Measurements from ENCODE around the gene SMC1B.
"Not testable (repeated sequence)": the region's sequence is repeated elsewhere in the genome, so short reads cannot be mapped to it uniquely, and the experiment has no call there.

The SMC1B gene

DNA sequence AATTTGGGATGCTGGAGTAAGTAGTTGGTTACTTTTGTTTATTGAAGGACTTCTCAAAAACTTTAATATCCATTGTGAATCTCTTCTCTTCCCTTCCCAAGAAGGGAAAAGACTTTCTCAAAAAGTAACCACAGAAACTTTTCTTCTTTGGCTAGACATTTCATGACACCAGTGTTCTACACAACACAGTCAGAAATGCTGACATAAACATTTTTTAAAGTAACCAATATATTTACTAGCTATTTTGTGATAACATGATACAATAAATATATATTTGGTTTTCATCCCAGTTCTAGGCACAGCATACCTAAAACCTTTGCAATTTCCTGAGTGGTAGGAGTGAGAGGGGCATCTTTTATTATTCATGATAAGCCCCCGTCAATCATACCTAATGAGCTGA is 55.9 kb downstream of the SMC1B start:
- Mint-ChIP-seq H3K4me1 (peaks cover 5% of the 10 kb centered on the region), H3K27ac (no peak overlapping the region), H3K27me3 (no peaks in the 10 kb centered on the region), H3K4me3 (no peak overlapping the region), H3K9me3 (no peaks in the 10 kb centered on the region)
- no peak for DNase-seq
- ATAC-seq = no peak

DNA sequence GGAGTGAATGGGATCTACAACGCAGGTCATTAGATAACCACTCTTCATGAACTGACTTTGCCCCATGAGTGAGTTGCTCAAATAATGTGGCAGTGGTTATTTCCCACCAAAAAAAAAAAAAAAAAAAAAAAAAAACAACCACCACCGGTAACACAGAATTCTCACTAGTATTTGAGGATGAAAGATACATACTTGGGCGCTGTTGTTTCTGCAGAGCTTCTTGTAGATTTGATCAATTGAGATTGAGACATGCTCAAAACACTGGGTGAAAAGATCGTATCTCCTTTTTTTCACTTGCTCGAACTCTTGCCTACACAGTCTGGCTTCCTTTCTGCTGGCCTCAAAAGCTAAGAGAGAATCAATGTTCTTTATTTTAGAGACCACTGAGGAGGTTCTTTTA is 59.6 kb downstream of the SMC1B start:
- H3K27ac Mint-ChIP-seq = no peak overlapping the region
- H3K27me3 Mint-ChIP-seq = no peaks in the 10 kb centered on the region
- no peak overlapping the region for H3K4me3 Mint-ChIP-seq
- no peaks in the 10 kb centered on the region for H3K9me3 Mint-ChIP-seq
- DNase-seq (no peak), ATAC-seq (no peak)
- peaks cover 5% of the 10 kb centered on the region for H3K4me1 Mint-ChIP-seq

- not testable (repeated sequence) for H3K4me3 Mint-ChIP-seq, DNase-seq, ATAC-seq, H3K27me3 Mint-ChIP-seq, H3K27ac Mint-ChIP-seq, H3K4me1 Mint-ChIP-seq, H3K9me3 Mint-ChIP-seq
These were observed 60.6 kb downstream of the SMC1B start for GRCh38 chr22:45352757-45353156.

GRCh38 chr22:45351956-45352355 is 61.4 kb downstream of the SMC1B start:
- Mint-ChIP-seq H3K4me1 (peaks cover 2% of the 10 kb centered on the region), H3K27ac (no peak overlapping the region), H3K4me3 (no peak overlapping the region), H3K9me3 (no peaks in the 10 kb centered on the region), H3K27me3 (no peaks in the 10 kb centered on the region)
- no peak for ATAC-seq
- no peak for DNase-seq

DNA sequence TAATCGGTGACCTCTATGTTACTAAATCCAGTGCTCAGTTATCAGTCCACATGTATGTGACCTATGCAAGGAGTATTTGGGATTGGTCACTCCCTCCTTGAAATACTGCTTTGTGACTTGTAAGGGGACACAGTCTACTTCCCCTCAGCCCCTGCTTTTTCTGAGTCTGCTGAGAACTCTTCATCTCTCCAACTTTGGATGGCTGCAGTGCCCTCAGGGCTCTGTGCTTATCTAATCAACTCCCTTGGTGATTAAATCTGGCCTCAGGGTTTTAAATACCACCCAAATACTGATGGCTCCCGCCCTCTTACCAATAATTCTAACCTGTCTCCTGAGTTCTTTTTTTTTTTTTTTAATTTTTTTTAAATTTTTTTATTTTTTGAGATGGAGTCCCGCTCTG is 63.5 kb downstream of the SMC1B start:
- Mint-ChIP-seq H3K27me3 (no peaks in the 10 kb centered on the region), H3K4me3 (no peak overlapping the region), H3K9me3 (no peaks in the 10 kb centered on the region), H3K4me1 (no peaks in the 10 kb centered on the region), H3K27ac (no peak overlapping the region)
- no peak for ATAC-seq
- no peak for DNase-seq

GRCh38 chr22:45344334-45344733 is 69.1 kb downstream of the SMC1B start:
- peaks cover 29% of the 10 kb centered on the region for H3K4me1 Mint-ChIP-seq
- H3K27me3 Mint-ChIP-seq = no peaks in the 10 kb centered on the region
- no peaks in the 10 kb centered on the region for H3K9me3 Mint-ChIP-seq
- DNase-seq (no peak), ATAC-seq (no peak)
- H3K27ac Mint-ChIP-seq = no peak overlapping the region
- no peak overlapping the region for H3K4me3 Mint-ChIP-seq

DNA sequence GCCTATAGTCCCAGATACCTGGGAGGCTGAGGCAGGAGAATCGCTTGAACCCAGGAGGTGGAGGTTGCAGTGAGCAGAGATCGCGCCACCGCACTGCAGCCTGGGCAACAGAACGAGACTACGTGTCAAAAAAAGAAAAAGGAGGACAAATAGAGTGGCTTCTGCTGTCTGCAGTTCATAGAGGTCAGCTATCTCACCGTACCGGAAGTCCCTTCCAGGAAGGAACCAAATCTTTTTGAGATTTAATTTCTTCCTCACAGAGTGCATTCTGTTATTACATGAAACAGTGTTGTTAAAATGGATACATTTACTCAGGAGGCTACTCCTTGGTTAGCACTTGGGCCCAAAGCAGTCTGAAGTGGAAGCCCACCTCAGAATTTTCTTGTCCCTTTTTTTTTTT is 70.3 kb downstream of the SMC1B start:
- H3K4me3 Mint-ChIP-seq = no peak overlapping the region
- peaks cover 30% of the 10 kb centered on the region for H3K4me1 Mint-ChIP-seq

DNA sequence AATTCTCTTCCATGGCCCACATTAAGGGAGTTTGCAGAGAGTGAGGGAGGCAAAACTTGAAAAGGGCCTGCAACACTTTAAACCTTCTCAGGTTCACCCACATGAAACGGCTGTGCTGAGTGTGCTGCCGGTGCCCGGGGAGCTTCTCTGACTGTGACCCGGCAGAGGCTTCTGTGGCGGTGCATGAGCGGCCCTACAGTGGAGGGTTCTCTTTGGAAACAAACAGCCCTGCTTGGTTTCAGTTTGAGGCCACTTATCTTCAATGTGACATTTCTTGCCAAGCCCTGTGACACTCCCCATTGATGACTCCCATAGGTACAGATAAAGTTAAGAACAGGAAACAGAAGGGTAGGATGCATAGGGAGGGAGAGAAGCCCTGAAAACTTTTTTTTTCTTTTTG is 71.9 kb downstream of the SMC1B start:
- no peaks in the 10 kb centered on the region for H3K9me3 Mint-ChIP-seq

More for the DNA sequence above, 70.3 kb downstream of the SMC1B start:
- DNase-seq = no peak
- H3K9me3 Mint-ChIP-seq = no peaks in the 10 kb centered on the region
- no peaks in the 10 kb centered on the region for H3K27me3 Mint-ChIP-seq
- ATAC-seq = no peak
- peak overlapping the region in 1 of 2 donors; percentile 67 for H3K27ac Mint-ChIP-seq

GRCh38 chr22:45340323-45340722 is 73.1 kb downstream of the SMC1B start:
- H3K27ac Mint-ChIP-seq = no peak overlapping the region
- ATAC-seq (no peak), DNase-seq (no peak)
- no peaks in the 10 kb centered on the region for H3K9me3 Mint-ChIP-seq
- H3K4me1 Mint-ChIP-seq = peaks cover 53% of the 10 kb centered on the region
- no peaks in the 10 kb centered on the region for H3K27me3 Mint-ChIP-seq
- peak overlapping the region in 1 of 2 donors; percentile 16 for H3K4me3 Mint-ChIP-seq

More for the DNA sequence above, 71.9 kb downstream of the SMC1B start:
- H3K4me3 Mint-ChIP-seq = no peak overlapping the region
- peak; percentile 99 for ATAC-seq
- no peaks in the 10 kb centered on the region for H3K27me3 Mint-ChIP-seq
- peak overlapping the region in 1 of 2 donors; percentile 90 for H3K27ac Mint-ChIP-seq
- peaks cover 46% of the 10 kb centered on the region for H3K4me1 Mint-ChIP-seq
- DNase-seq = peak; percentile 36 to 66

DNA sequence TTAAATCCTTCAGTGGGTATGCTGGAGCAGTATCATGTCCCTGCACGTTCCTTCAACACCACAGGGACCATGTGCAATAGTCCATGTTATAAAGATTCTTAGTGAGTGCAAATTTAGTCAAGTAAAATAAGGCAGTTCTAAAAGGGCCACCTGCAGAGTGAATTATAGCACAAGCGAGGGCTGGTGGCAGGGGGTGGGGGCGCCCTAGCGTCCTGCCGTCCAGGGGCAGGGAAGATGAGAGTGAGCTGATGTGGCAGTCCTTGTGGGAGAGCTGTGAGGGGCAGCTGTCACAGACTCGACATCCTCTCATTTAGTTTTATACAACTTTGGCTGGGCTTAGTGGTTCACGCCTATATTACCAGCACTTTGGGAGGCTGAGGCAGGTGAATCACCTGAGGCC is 74.6 kb downstream of the SMC1B start:
- ATAC-seq (no peak), DNase-seq (no peak)
- Mint-ChIP-seq H3K4me3 (no peak overlapping the region), H3K9me3 (no peaks in the 10 kb centered on the region), H3K27me3 (no peaks in the 10 kb centered on the region), H3K4me1 (peaks cover 55% of the 10 kb centered on the region), H3K27ac (peak overlapping the region in 1 of 2 donors; percentile 46)

- no peak for DNase-seq
- H3K27me3 Mint-ChIP-seq = no peaks in the 10 kb centered on the region
- no peaks in the 10 kb centered on the region for H3K9me3 Mint-ChIP-seq
- no peak for ATAC-seq
- H3K4me3 Mint-ChIP-seq = no peak overlapping the region
- peak overlapping the region in 1 of 2 donors; percentile 34 for H3K27ac Mint-ChIP-seq
- peaks cover 64% of the 10 kb centered on the region for H3K4me1 Mint-ChIP-seq
These were observed 75.9 kb downstream of the SMC1B start for GRCh38 chr22:45337536-45337935.

- ATAC-seq (no peak), DNase-seq (no peak)
- Mint-ChIP-seq H3K4me3 (peak overlapping the region; percentile 23 to 44), H3K27ac (peak overlapping the region; percentile 92 to 94), H3K9me3 (no peaks in the 10 kb centered on the region), H3K27me3 (no peaks in the 10 kb centered on the region), H3K4me1 (peaks cover 64% of the 10 kb centered on the region)
These were observed 76.4 kb downstream of the SMC1B start for GRCh38 chr22:45336971-45337431.

- Mint-ChIP-seq H3K27me3 (no peaks in the 10 kb centered on the region), H3K4me3 (peak overlapping the region in 1 of 2 donors; percentile 24), H3K4me1 (peaks cover 56% of the 10 kb centered on the region), H3K9me3 (no peaks in the 10 kb centered on the region), H3K27ac (peak overlapping the region in 1 of 2 donors; percentile 42)
- DNase-seq = no peak
- ATAC-seq = no peak
These were observed 77.4 kb downstream of the SMC1B start for GRCh38 chr22:45335854-45336522.

DNA sequence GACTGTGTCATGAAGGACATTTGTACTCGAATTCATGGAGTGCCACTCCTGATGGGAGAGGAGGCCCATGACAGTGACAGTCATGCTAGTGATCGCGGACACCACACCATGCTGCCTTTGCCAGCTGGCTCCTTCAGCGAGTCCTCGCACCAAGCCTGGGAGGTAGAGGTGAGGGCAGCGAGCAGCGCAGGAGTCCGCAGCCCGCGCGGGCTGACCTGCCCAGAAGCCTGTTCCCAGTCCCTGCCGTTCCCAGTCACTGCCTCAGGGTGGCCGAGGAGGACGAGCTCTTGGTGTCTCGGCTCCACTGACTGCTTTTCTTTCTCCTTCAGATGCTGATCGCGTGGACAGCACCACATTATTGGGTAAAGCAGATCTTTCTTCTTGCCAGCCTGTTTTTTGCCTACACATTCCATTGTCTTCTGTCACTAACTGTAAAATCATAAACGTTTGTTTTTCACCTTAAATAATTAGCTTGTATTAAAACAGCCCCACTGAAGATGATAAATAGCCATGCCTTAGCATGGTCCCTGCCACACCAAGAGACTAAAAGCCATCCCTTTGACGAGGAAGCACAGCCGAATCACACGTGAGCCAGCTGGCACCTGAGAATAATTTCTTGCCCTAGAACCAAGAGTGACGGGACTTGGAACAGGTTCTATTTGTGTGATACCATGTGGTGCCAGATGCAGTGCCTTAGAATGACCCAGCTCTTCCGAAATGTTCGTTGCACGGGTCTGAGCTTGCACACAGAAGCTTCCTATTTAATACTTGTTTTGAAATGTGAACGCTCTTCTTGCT is 78.2 kb downstream of the SMC1B start:
- no peaks in the 10 kb centered on the region for H3K9me3 Mint-ChIP-seq
- no peaks in the 10 kb centered on the region for H3K27me3 Mint-ChIP-seq
- peak overlapping the region in 1 of 2 donors; percentile 27 for H3K27ac Mint-ChIP-seq
- no peak overlapping the region for H3K4me3 Mint-ChIP-seq
- peaks cover 48% of the 10 kb centered on the region for H3K4me1 Mint-ChIP-seq
- DNase-seq (no peak), ATAC-seq (no peak)

DNA sequence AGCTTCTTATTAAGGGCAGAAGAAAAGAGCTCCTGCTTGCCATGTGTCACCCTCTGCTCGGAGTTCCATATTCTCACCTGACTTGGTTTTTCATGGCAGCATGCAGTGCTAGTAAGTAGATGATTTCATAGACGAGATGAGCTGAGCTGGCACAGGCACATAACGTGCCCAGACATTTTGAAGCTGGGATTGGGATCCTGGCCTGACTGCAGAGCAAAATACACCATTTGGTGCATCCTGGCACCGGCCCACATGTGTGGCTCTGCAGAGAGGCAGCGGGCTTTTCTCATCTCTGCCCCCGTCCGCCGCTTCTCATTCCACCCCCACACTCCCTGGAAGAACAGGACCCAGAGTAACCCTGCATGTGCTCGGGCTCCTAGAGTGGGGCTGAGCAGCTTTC is 78.9 kb downstream of the SMC1B start:
- ATAC-seq (no peak), DNase-seq (no peak)
- H3K27me3 Mint-ChIP-seq = no peaks in the 10 kb centered on the region
- H3K9me3 Mint-ChIP-seq = no peaks in the 10 kb centered on the region
- peak overlapping the region in 1 of 2 donors; percentile 29 for H3K27ac Mint-ChIP-seq
- no peak overlapping the region for H3K4me3 Mint-ChIP-seq
- peaks cover 44% of the 10 kb centered on the region for H3K4me1 Mint-ChIP-seq

DNA sequence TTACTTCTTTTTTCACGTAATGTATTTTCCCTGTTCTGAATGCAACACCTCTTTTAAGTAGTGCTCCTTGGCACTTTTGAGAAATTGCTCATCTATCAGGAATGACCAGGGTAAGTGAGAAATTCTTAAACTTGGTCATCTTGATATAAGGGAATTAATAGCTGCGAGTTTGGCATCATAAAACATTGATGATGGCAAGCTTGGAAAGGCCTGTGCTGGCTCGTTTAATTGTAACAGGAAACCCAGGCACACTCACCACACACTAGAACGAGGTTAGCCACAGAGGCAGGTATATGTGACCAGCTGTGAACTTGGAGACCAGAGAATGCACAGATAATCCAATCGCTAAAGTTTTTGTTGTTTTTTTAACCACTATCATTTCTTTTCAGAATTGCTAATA is 79.3 kb downstream of the SMC1B start:
- Mint-ChIP-seq H3K4me3 (no peak overlapping the region), H3K4me1 (peaks cover 47% of the 10 kb centered on the region), H3K27ac (peak overlapping the region in 1 of 2 donors; percentile 29), H3K9me3 (no peaks in the 10 kb centered on the region), H3K27me3 (no peaks in the 10 kb centered on the region)
- ATAC-seq (no peak), DNase-seq (no peak)

Measured in stimulated activated naive CD8-positive, alpha-beta T cell treated with anti-CD3 and anti-CD28 coated beads, Interleukin-15, amount 100 ng/mL, for 72 hours (primary cell).